GM12878 (cell line): Measurements from ENCODE around the gene ASGR1. TPM values are rescaled to one million over a fixed set of nuclear protein-coding genes. Genes with fewer than 3 reads are reported as not detected.
A peak's percentile ranks its signal among the peaks of the same experiment; 100 is the strongest.

Experiments
- ATF7 ChIP-seq: fragments of 450-650 bp; IDR thresholded peaks from 2 replicates; pipeline ENCODE4 v1.6.1; 2016; ENCODE audit warnings: low read depth, mild to moderate bottlenecking
- BACH1 ChIP-seq: fragments of 450-650 bp; IDR thresholded peaks from 2 replicates; pipeline ENCODE4 v1.6.1; 2017; ENCODE audit warnings: mild to moderate bottlenecking, borderline replicate concordance
- CBX5 ChIP-seq: sonication (generic); IDR thresholded peaks from 2 replicates; pipeline ENCODE4 v1.6.1; 2016; ENCODE audit warnings: low read depth, moderate library complexity, mild to moderate bottlenecking, inconsistent platforms
- CEBPB ChIP-seq, 2 experiments: fragments of 150-350 bp in 1 of 2; IDR thresholded peaks; 2 replicates each; pipeline ENCODE4 v1.6.1; 2012 to 2014; ENCODE audit warnings: low read depth in 2 of 2, low read length in 2 of 2, borderline replicate concordance in 1 of 2, inconsistent platforms in 1 of 2
- CREM ChIP-seq: IDR thresholded peaks from 2 replicates; pipeline ENCODE4 v1.6.1; 2014; ENCODE audit warnings: antibody characterized with exemption, low read depth
- GATAD2B ChIP-seq: fragments of 450-650 bp; conservative IDR thresholded peaks from 2 replicates; pipeline ENCODE4 v1.6.1; 2017; ENCODE audit warnings: low read depth, mild to moderate bottlenecking, moderate library complexity
- HDAC6 ChIP-seq: fragments of 200-600 bp; sonication (generic); IDR thresholded peaks from one replicate; pipeline ENCODE4 v1.8.0; 2017; ENCODE audit warnings: antibody characterized with exemption; ENCODE audit not compliant: unreplicated experiment
- HDGF ChIP-seq: fragments of 450-650 bp; IDR thresholded peaks from 2 replicates; pipeline ENCODE4 v1.6.1; 2016; ENCODE audit warnings: antibody characterized with exemption
- POLR2AphosphoS5 ChIP-seq: IDR thresholded peaks from 2 replicates; pipeline ENCODE4 v1.6.1; 2011; ENCODE audit warnings: mild to moderate bottlenecking, low read length, inconsistent platforms
- RUNX3 ChIP-seq: IDR thresholded peaks from 2 replicates; pipeline ENCODE4 v1.6.1; 2012; ENCODE audit warnings: low read length, inconsistent platforms
- SRF ChIP-seq, 2 experiments: IDR thresholded peaks; 2 replicates each; pipeline ENCODE4 v1.6.1; 2011; ENCODE audit warnings: low read depth in 2 of 2, low read length in 2 of 2, mild to moderate bottlenecking in 1 of 2, moderate library complexity in 1 of 2
- STAT3 ChIP-seq: IDR thresholded peaks from 2 replicates; pipeline ENCODE4 v1.6.1; 2011; ENCODE audit warnings: low read depth, low read length, improper control_type of control experiment
- ZNF24 ChIP-seq: fragments of 450-650 bp; IDR thresholded peaks from 2 replicates; pipeline ENCODE4 v1.6.1; 2017; ENCODE audit warnings: antibody characterized with exemption, mild to moderate bottlenecking
- ZSCAN29 ChIP-seq: fragments of 450-650 bp; IDR thresholded peaks from 2 replicates; pipeline ENCODE4 v1.6.1; 2017; ENCODE audit warnings: mild to moderate bottlenecking, moderate library complexity
- polyA plus RNA-seq, 11 experiments: library from polyadenylated mRNA; depleted of rRNA in 4 of 11; unstranded in 6 of 11; stranded (reverse) in 5 of 11; fragments of >200 nt; fragmentation: Nextera tagmentation in 4 of 11; fragmentation: Illumina TruSeq in 1 of 11; extraction: Ambion mirVana in 4 of 11; extraction: Trizol in 1 of 11; gene quantifications; 1 replicate in 1 of 11; 2 replicates in 10 of 11; pipeline versions ENCODE4 v1.2.1 to v1.2.3, GENCODE V29; 2011 to 2016; ENCODE audit warnings: inconsistent platforms in 2 of 11, missing spikeins in 2 of 11, low read depth in 1 of 11
- total RNA-seq, 4 experiments: library from RNA; depleted of rRNA in 3 of 4; stranded (reverse); fragments of >200 nt in 3 of 4; fragmentation: Illumina TruSeq in 1 of 4; extraction: Trizol in 1 of 4; gene quantifications; 2 replicates each; pipeline versions ENCODE4 v1.2.1 to v1.2.3, GENCODE V29; 2013 to 2021
- TF ChIP-seq, protein P1 (sequence below): fragments of 450-650 bp; IDR thresholded peaks from 2 replicates; pipeline ENCODE4 v1.6.1; 2017; ENCODE audit warnings: mild to moderate bottlenecking, low read depth, inconsistent platforms; ENCODE audit not compliant: poor library complexity, severe bottlenecking
- TF ChIP-seq, protein P2 (sequence below), 3 experiments: IDR thresholded peaks in 2 of 3; conservative IDR thresholded peaks in 1 of 3; 2 replicates each; pipeline ENCODE4 v1.5.1; 2011; ENCODE audit warnings: low read depth in 3 of 3, low read length in 3 of 3, mild to moderate bottlenecking in 3 of 3, control low read depth in 2 of 3, moderate library complexity in 2 of 3, inconsistent platforms in 1 of 3, mixed read lengths in 1 of 3; ENCODE audit not compliant: control insufficient read depth in 2 of 3, insufficient read depth in 1 of 3; ENCODE audit errors: extremely low read depth in 1 of 3
- TF ChIP-seq, protein P3 (sequence below): IDR thresholded peaks from 2 replicates; pipeline ENCODE4 v1.6.1; 2011; ENCODE audit warnings: low read depth, mild to moderate bottlenecking, low read length, moderate library complexity, borderline replicate concordance; ENCODE audit errors: extremely low read depth
- TF ChIP-seq, protein P4 (sequence below): fragments of 450-650 bp; IDR thresholded peaks from 2 replicates; pipeline ENCODE4 v1.6.1; 2018; ENCODE audit warnings: mild to moderate bottlenecking, low read depth, moderate library complexity; ENCODE audit not compliant: partially characterized antibody
- TF ChIP-seq, protein P5 (sequence below): fragments of 450-650 bp; IDR thresholded peaks from 2 replicates; pipeline ENCODE4 v1.6.1; 2016; ENCODE audit warnings: mild to moderate bottlenecking, moderate library complexity, borderline replicate concordance

The ASGR1 gene
- total and polyA plus RNA-seq, 10 of the 15 experiments (the other 5 are each of a cell fraction or from before 2014, with no cell fraction given): 0.06 to 0.34 (median 0.14) TPM; not detected in 6

DNA sequence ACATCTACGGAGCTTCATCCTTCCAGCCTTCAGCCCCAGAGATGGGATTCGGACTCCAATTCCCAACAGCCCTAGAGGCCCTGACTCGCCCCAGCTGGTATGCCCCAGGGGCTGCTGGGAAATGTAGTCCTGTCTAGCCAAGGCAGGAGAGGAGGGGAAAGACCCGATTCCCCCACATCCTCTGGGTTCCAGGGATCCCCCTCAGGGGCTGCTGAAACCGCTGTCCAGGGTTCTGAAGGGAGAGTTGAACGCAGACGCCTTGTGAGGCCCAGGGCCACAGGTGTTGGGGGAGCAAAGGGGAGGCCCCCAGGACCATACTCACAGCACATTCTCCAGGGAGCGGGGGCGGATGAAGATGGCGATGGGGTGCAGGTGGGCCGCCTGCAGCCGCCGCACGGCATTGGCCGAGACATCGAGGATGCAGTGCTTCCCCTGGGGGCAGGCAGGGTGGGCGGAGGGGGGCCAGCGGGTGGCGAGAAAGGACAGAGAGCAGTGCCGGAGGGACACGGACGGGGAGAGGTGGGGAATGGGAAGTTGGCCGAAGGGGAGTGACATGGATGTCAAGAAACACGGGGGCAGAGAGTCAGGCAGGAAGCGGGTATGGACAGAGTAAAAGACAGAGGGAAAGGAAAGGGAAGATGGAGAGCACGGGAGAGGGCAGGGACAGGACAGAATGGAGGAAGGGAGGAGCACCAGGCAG lies 12.6 kb upstream of the ASGR1 start (continued):
- TF ChIP-seq, protein P1, sequence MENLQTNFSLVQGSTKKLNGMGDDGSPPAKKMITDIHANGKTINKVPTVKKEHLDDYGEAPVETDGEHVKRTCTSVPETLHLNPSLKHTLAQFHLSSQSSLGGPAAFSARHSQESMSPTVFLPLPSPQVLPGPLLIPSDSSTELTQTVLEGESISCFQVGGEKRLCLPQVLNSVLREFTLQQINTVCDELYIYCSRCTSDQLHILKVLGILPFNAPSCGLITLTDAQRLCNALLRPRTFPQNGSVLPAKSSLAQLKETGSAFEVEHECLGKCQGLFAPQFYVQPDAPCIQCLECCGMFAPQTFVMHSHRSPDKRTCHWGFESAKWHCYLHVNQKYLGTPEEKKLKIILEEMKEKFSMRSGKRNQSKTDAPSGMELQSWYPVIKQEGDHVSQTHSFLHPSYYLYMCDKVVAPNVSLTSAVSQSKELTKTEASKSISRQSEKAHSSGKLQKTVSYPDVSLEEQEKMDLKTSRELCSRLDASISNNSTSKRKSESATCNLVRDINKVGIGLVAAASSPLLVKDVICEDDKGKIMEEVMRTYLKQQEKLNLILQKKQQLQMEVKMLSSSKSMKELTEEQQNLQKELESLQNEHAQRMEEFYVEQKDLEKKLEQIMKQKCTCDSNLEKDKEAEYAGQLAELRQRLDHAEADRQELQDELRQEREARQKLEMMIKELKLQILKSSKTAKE: no peak
- no peak for TF ChIP-seq ZSCAN29
- TF ChIP-seq, protein P2, sequence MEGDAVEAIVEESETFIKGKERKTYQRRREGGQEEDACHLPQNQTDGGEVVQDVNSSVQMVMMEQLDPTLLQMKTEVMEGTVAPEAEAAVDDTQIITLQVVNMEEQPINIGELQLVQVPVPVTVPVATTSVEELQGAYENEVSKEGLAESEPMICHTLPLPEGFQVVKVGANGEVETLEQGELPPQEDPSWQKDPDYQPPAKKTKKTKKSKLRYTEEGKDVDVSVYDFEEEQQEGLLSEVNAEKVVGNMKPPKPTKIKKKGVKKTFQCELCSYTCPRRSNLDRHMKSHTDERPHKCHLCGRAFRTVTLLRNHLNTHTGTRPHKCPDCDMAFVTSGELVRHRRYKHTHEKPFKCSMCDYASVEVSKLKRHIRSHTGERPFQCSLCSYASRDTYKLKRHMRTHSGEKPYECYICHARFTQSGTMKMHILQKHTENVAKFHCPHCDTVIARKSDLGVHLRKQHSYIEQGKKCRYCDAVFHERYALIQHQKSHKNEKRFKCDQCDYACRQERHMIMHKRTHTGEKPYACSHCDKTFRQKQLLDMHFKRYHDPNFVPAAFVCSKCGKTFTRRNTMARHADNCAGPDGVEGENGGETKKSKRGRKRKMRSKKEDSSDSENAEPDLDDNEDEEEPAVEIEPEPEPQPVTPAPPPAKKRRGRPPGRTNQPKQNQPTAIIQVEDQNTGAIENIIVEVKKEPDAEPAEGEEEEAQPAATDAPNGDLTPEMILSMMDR (IDR thresholded peaks at IDR 0.05 in 2 of 3, conservative IDR thresholded peaks at IDR 0.05 in 1 of 3; ENCODE audit: control insufficient read depth in 2 of 3, extremely low read depth in 1 of 3, insufficient read depth in 1 of 3, low read depth in 3 of 3, low read length in 3 of 3): no peak
- no peak for TF ChIP-seq BACH1
- TF ChIP-seq HDGF: no peak
- TF ChIP-seq ATF7: no peak
- peak; percentile 92 for TF ChIP-seq CREM
- no peak for TF ChIP-seq GATAD2B
- no peak for TF ChIP-seq CEBPB (IDR thresholded peaks at IDR 0.05; ENCODE audit: borderline replicate concordance in 1 of 2, low read depth in 2 of 2, low read length in 2 of 2)
- TF ChIP-seq POLR2AphosphoS5: no peak
- TF ChIP-seq, protein P3, sequence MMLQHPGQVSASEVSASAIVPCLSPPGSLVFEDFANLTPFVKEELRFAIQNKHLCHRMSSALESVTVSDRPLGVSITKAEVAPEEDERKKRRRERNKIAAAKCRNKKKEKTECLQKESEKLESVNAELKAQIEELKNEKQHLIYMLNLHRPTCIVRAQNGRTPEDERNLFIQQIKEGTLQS: peak; percentile 81; the same call in 1 of the 2 replicates
- no peak for TF ChIP-seq RUNX3
- TF ChIP-seq, protein P4, sequence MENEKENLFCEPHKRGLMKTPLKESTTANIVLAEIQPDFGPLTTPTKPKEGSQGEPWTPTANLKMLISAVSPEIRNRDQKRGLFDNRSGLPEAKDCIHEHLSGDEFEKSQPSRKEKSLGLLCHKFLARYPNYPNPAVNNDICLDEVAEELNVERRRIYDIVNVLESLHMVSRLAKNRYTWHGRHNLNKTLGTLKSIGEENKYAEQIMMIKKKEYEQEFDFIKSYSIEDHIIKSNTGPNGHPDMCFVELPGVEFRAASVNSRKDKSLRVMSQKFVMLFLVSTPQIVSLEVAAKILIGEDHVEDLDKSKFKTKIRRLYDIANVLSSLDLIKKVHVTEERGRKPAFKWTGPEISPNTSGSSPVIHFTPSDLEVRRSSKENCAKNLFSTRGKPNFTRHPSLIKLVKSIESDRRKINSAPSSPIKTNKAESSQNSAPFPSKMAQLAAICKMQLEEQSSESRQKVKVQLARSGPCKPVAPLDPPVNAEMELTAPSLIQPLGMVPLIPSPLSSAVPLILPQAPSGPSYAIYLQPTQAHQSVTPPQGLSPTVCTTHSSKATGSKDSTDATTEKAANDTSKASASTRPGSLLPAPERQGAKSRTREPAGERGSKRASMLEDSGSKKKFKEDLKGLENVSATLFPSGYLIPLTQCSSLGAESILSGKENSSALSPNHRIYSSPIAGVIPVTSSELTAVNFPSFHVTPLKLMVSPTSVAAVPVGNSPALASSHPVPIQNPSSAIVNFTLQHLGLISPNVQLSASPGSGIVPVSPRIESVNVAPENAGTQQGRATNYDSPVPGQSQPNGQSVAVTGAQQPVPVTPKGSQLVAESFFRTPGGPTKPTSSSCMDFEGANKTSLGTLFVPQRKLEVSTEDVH: no peak
- TF ChIP-seq, protein P5, sequence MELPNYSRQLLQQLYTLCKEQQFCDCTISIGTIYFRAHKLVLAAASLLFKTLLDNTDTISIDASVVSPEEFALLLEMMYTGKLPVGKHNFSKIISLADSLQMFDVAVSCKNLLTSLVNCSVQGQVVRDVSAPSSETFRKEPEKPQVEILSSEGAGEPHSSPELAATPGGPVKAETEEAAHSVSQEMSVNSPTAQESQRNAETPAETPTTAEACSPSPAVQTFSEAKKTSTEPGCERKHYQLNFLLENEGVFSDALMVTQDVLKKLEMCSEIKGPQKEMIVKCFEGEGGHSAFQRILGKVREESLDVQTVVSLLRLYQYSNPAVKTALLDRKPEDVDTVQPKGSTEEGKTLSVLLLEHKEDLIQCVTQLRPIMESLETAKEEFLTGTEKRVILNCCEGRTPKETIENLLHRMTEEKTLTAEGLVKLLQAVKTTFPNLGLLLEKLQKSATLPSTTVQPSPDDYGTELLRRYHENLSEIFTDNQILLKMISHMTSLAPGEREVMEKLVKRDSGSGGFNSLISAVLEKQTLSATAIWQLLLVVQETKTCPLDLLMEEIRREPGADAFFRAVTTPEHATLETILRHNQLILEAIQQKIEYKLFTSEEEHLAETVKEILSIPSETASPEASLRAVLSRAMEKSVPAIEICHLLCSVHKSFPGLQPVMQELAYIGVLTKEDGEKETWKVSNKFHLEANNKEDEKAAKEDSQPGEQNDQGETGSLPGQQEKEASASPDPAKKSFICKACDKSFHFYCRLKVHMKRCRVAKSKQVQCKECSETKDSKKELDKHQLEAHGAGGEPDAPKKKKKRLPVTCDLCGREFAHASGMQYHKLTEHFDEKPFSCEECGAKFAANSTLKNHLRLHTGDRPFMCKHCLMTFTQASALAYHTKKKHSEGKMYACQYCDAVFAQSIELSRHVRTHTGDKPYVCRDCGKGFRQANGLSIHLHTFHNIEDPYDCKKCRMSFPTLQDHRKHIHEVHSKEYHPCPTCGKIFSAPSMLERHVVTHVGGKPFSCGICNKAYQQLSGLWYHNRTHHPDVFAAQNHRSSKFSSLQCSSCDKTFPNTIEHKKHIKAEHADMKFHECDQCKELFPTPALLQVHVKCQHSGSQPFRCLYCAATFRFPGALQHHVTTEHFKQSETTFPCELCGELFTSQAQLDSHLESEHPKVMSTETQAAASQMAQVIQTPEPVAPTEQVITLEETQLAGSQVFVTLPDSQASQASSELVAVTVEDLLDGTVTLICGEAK: no peak
- no peak for TF ChIP-seq STAT3
- no peak for TF ChIP-seq ZNF24
- TF ChIP-seq SRF (IDR thresholded peaks at IDR 0.05; ENCODE audit: low read depth in 2 of 2, low read length in 2 of 2): no peak
- TF ChIP-seq CBX5: no peak
- TF ChIP-seq HDAC6: no peak
